Hepatocyte (in vitro differentiated cells): ENCODE measurements around the gene MAPK8IP3. TPM values are rescaled to one million over a fixed set of nuclear protein-coding genes. Genes with fewer than 3 reads are reported as not detected.

Experiments
- DNase-seq: peaks from one replicate; pipeline ENCODE4 v3.0.0-alpha.2; 2016; ENCODE audit warnings: low spot score
- H2AFZ ChIP-seq: fragments of 200-600 bp; sonication (generic); 2 replicates; pipeline ENCODE4 v1.6.0; 2016; ENCODE audit warnings: antibody characterized with exemption, mild to moderate bottlenecking
- H3K27ac ChIP-seq: fragments of 200-600 bp; sonication (generic); 2 replicates; pipeline ENCODE4 v1.5.1; 2016; ENCODE audit warnings: mild to moderate bottlenecking
- H3K27me3 ChIP-seq: fragments of 200-600 bp; sonication (generic); 2 replicates; pipeline ENCODE4 v1.6.1; 2016
- H3K36me3 ChIP-seq: fragments of 200-600 bp; sonication (generic); replicated peaks from 2 replicates; pipeline ENCODE4 v1.5.1; 2016; ENCODE audit warnings: low read depth; ENCODE audit not compliant: insufficient read depth
- H3K4me1 ChIP-seq: fragments of 200-600 bp; sonication (generic); 2 replicates; pipeline ENCODE4 v1.5.1; 2016; ENCODE audit warnings: mild to moderate bottlenecking, moderate library complexity; ENCODE audit not compliant: insufficient read depth
- H3K4me2 ChIP-seq: fragments of 200-600 bp; sonication (generic); 2 replicates; pipeline ENCODE4 v1.6.0; 2016
- H3K4me3 ChIP-seq: fragments of 200-600 bp; sonication (generic); 2 replicates; pipeline ENCODE4 v1.5.1; 2016; ENCODE audit warnings: mild to moderate bottlenecking
- H3K79me2 ChIP-seq: fragments of 200-600 bp; sonication (generic); 2 replicates; pipeline ENCODE4 v1.6.0; 2017; ENCODE audit warnings: mild to moderate bottlenecking
- H3K9me2 ChIP-seq: fragments of 200-600 bp; sonication (generic); replicated peaks from 2 replicates; pipeline ENCODE4 v1.6.0; 2017; ENCODE audit warnings: mild to moderate bottlenecking; ENCODE audit not compliant: insufficient read depth
- H3K9me3 ChIP-seq: fragments of 200-600 bp; sonication (generic); 2 replicates; pipeline ENCODE4 v1.5.1; 2016; ENCODE audit warnings: low read depth, mild to moderate bottlenecking
- H4K20me1 ChIP-seq: fragments of 200-600 bp; sonication (generic); 2 replicates; pipeline ENCODE4 v1.6.0; 2016; ENCODE audit warnings: mild to moderate bottlenecking; ENCODE audit not compliant: insufficient read depth, poor library complexity, severe bottlenecking
- EZH2 ChIP-seq: fragments of 200-600 bp; sonication (generic); IDR thresholded peaks from 2 replicates; pipeline ENCODE4 v1.6.1; 2016; ENCODE audit warnings: antibody characterized with exemption, mild to moderate bottlenecking, borderline replicate concordance
- EZH2phosphoT487 ChIP-seq: fragments of 200-600 bp; sonication (generic); IDR thresholded peaks from one replicate; pipeline ENCODE4 v1.6.1; 2018; ENCODE audit warnings: antibody characterized with exemption, mild to moderate bottlenecking, low read depth, moderate library complexity; ENCODE audit not compliant: unreplicated experiment, severe bottlenecking
- WGBS: methylation state at CpG from one replicate; pipeline ENCODE4 v1.1.6; 2016; ENCODE audit warnings: low lambda C conversion rate; ENCODE audit errors: missing lambda C conversion rate; 5-methylcytosine and 5-hydroxymethylcytosine counted together
- polyA plus RNA-seq: library from polyadenylated mRNA; unstranded; fragments of >200 nt; fragmentation: Nextera tagmentation; extraction: Ambion mirVana; gene quantifications from 2 replicates; pipeline ENCODE4 v1.2.1, GENCODE V29; 2016
- total RNA-seq: library from RNA; depleted of rRNA; stranded (reverse); fragments of >200 nt; gene quantifications from 2 replicates; pipeline ENCODE4 v1.2.3, GENCODE V29; 2014
- TF ChIP-seq, protein P1 (sequence below): fragments of 200-600 bp; sonication (generic); IDR thresholded peaks from 2 replicates; pipeline ENCODE4 v1.5.1; 2016; ENCODE audit warnings: antibody characterized with exemption, mild to moderate bottlenecking; ENCODE audit not compliant: poor library complexity

MAPK8IP3 gene
- total and polyA plus RNA-seq, 2 experiments from 2014 or later: 42.3 to 44.9 TPM

DNA sequence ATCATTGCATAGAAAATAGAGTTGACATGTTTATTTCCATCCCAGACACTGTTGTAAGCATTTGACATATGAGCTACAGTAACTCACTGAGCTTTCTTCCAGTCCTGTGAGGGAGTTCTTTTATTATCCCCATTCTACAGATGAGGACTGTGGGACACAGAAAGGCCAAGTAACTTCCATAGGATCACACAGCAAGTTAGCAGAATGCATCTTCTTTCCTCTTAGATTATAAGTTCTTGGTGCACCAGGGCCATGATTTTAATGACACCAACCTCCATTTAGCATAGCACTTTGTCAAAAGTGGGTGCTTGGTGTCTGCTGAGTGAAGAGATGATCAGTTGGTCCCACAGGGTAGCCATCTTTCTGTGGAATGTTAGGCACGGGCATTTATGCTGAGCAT is 15.2 kb upstream of the MAPK8IP3 start:
- H3K27me3 ChIP-seq: no peaks in the 10 kb centered on the region
- 100% methylated on average over 1 of the region's 1 CpG for WGBS
- DNase-seq: no peak
- no peak overlapping the region for H3K4me3 ChIP-seq
- no peak overlapping the region for H3K4me2 ChIP-seq
- H3K27ac ChIP-seq: peak overlapping the region; percentile 97
- no peaks in the 10 kb centered on the region for H3K36me3 ChIP-seq
- peaks cover 69% of the 10 kb centered on the region for H3K79me2 ChIP-seq
- no peak overlapping the region for H2AFZ ChIP-seq
- no peaks in the 10 kb centered on the region for H3K9me3 ChIP-seq
- H4K20me1 ChIP-seq: no peaks in the 10 kb centered on the region
- no peak for TF ChIP-seq EZH2phosphoT487
- TF ChIP-seq, protein P1, sequence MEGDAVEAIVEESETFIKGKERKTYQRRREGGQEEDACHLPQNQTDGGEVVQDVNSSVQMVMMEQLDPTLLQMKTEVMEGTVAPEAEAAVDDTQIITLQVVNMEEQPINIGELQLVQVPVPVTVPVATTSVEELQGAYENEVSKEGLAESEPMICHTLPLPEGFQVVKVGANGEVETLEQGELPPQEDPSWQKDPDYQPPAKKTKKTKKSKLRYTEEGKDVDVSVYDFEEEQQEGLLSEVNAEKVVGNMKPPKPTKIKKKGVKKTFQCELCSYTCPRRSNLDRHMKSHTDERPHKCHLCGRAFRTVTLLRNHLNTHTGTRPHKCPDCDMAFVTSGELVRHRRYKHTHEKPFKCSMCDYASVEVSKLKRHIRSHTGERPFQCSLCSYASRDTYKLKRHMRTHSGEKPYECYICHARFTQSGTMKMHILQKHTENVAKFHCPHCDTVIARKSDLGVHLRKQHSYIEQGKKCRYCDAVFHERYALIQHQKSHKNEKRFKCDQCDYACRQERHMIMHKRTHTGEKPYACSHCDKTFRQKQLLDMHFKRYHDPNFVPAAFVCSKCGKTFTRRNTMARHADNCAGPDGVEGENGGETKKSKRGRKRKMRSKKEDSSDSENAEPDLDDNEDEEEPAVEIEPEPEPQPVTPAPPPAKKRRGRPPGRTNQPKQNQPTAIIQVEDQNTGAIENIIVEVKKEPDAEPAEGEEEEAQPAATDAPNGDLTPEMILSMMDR: no peak
- no peak for TF ChIP-seq EZH2
- H3K9me2 ChIP-seq: no peaks in the 10 kb centered on the region
- peaks cover 32% of the 10 kb centered on the region for H3K4me1 ChIP-seq

DNA sequence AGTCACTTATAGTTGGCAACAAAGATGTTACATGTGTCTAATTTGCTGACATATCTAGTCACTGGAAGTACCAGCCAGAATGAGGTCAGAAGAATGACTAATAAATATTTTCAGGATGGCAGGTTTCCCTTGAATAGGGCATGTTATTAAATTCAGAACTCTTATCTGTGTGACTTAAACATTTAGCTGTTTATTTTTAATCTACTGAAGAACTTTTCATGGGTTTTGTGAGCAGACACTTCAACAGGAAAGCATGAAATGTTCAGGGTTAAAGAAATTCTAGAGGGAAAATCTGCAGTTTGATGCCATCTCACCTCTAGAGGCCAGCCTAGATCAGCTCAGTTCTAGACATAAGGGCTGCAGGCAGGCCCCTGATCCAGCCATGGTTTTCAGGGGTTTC is 14.7 kb upstream of the MAPK8IP3 start:
- H3K36me3 ChIP-seq: no peaks in the 10 kb centered on the region
- no peak for DNase-seq
- no peaks in the 10 kb centered on the region for H3K9me3 ChIP-seq
- H3K4me1 ChIP-seq: peaks cover 32% of the 10 kb centered on the region
- H2AFZ ChIP-seq: no peak overlapping the region
- H4K20me1 ChIP-seq: no peaks in the 10 kb centered on the region
- H3K4me3 ChIP-seq: no peak overlapping the region
- H3K9me2 ChIP-seq: no peaks in the 10 kb centered on the region
- H3K4me2 ChIP-seq: no peak overlapping the region
- no peaks in the 10 kb centered on the region for H3K27me3 ChIP-seq
- peaks cover 65% of the 10 kb centered on the region for H3K79me2 ChIP-seq
- TF ChIP-seq EZH2phosphoT487 (no peak), EZH2 (no peak)
- TF ChIP-seq, protein P1: peak; percentile 22
- peak overlapping the region; percentile 28 for H3K27ac ChIP-seq

DNA sequence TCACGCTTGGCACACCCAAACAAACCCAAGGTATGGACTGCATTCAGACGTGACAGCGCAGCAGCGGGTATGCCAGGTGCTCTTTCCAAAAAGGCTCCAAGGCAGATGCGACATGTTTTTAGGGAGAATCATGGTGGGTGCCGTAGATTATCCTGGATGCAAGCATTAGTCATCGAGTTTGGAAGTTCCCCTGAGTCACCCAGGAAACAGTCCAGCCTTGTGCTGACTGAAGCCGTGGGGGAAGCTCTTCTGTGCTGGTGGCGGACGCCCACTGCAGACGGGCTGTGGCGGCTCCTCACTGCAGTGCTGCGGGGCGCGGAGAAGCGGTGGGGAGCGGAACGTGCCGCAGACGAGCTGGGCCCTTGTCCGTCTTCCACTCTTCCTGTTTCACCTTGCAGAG is 14.0 kb upstream of the MAPK8IP3 start:
- Histone ChIP-seq H3K79me2 (peaks cover 59% of the 10 kb centered on the region), H2AFZ (no peak overlapping the region), H3K4me3 (no peak overlapping the region), H3K4me1 (peaks cover 32% of the 10 kb centered on the region), H3K9me3 (no peaks in the 10 kb centered on the region), H4K20me1 (no peaks in the 10 kb centered on the region), H3K27ac (no peak overlapping the region), H3K36me3 (no peaks in the 10 kb centered on the region), H3K27me3 (no peaks in the 10 kb centered on the region), H3K4me2 (no peak overlapping the region), H3K9me2 (no peaks in the 10 kb centered on the region)
- WGBS: 97% methylated on average over 21 of the region's 21 CpGs
- DNase-seq: no peak
- TF ChIP-seq EZH2phosphoT487 (no peak), EZH2 (no peak)
- TF ChIP-seq, protein P1: no peak

DNA sequence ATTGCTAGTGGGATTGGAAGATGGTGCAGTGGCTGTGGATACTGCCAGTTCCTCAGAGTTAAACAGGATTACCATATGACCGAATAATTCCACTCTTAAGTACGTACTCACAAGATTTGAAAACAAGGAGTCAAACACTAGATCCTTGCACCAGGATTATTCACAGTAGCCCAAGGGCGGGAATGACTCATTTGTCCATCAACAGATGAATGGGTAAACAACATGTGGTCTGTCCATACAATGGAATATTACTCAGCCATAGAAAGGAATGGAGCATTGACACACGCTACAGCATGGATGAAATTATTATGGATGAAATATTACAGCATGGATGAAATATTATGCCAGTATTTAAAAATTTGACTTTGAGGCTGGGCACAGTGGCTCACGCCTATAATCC is 9.1 kb upstream of the MAPK8IP3 start:
- Histone ChIP-seq H3K79me2 (peaks cover 24% of the 10 kb centered on the region), H3K4me3 (no peak overlapping the region), H3K36me3 (no peaks in the 10 kb centered on the region), H2AFZ (no peak overlapping the region), H3K9me3 (no peaks in the 10 kb centered on the region), H3K27ac (no peak overlapping the region), H3K27me3 (no peaks in the 10 kb centered on the region), H3K9me2 (no peaks in the 10 kb centered on the region), H3K4me1 (no peaks in the 10 kb centered on the region), H3K4me2 (no peak overlapping the region), H4K20me1 (no peaks in the 10 kb centered on the region)
- no peak for DNase-seq
- TF ChIP-seq EZH2: no peak
- TF ChIP-seq, protein P1: no peak
- TF ChIP-seq EZH2phosphoT487: no peak
- over 99% methylated on average over 5 of the region's 5 CpGs for WGBS
